ENCODE results near the gene KLHL29.
A peak's percentile ranks its signal among the peaks of the same experiment; 100 is the strongest.

The KLHL29 gene

GRCh38 chr2:23614701-23615100 lies 229.7 kb downstream of the KLHL29 start:
- H3K4me3 ChIP-seq (ENCODE audit: low read depth, low read length): no peak overlapping the region
- TF ChIP-seq MAX (IDR thresholded peaks at IDR 0.05; ENCODE audit: low read depth, low read length): no peak
- no peak for TF ChIP-seq CTCF (IDR thresholded peaks at IDR 0.05; ENCODE audit: low read depth, low read length)
- no peak for TF ChIP-seq MYC (IDR thresholded peaks at IDR 0.05; ENCODE audit: low read depth, low read length)
- TF ChIP-seq POLR2A (IDR thresholded peaks at IDR 0.05; ENCODE audit: extremely low read depth, insufficient read length): no peak
- peak; percentile 87 for DNase-seq (ENCODE audit: low read depth)

- TF ChIP-seq MYC (IDR thresholded peaks at IDR 0.05; ENCODE audit: low read depth, low read length) (no peak), CTCF (IDR thresholded peaks at IDR 0.05; ENCODE audit: low read depth, low read length) (no peak), MAX (IDR thresholded peaks at IDR 0.05; ENCODE audit: low read depth, low read length) (no peak), POLR2A (IDR thresholded peaks at IDR 0.05; ENCODE audit: extremely low read depth, insufficient read length) (no peak)
- H3K4me3 ChIP-seq (ENCODE audit: low read depth, low read length): no peak overlapping the region
- DNase-seq (ENCODE audit: low read depth): no peak
Observed at GRCh38 chr2:23615216-23616020, 230.4 kb downstream of the KLHL29 start.

- no peak overlapping the region for H3K4me3 ChIP-seq (ENCODE audit: low read depth, low read length)
- DNase-seq (ENCODE audit: low read depth): no peak
- no peak for TF ChIP-seq POLR2A (IDR thresholded peaks at IDR 0.05; ENCODE audit: extremely low read depth, insufficient read length)
- TF ChIP-seq MYC (IDR thresholded peaks at IDR 0.05; ENCODE audit: low read depth, low read length): no peak
- TF ChIP-seq MAX (IDR thresholded peaks at IDR 0.05; ENCODE audit: low read depth, low read length): no peak
- no peak for TF ChIP-seq CTCF (IDR thresholded peaks at IDR 0.05; ENCODE audit: low read depth, low read length)
Observed at GRCh38 chr2:23616630-23617029, 231.7 kb downstream of the KLHL29 start.

- no peak for DNase-seq (ENCODE audit: low read depth)
- TF ChIP-seq MYC (IDR thresholded peaks at IDR 0.05; ENCODE audit: low read depth, low read length): no peak
- no peak overlapping the region for H3K4me3 ChIP-seq (ENCODE audit: low read depth, low read length)
Observed at GRCh38 chr2:23617167-23617810, 232.3 kb downstream of the KLHL29 start.

- TF ChIP-seq MYC (IDR thresholded peaks at IDR 0.05; ENCODE audit: low read depth, low read length) (no peak), MAX (IDR thresholded peaks at IDR 0.05; ENCODE audit: low read depth, low read length) (no peak), CTCF (IDR thresholded peaks at IDR 0.05; ENCODE audit: low read depth, low read length) (no peak), POLR2A (IDR thresholded peaks at IDR 0.05; ENCODE audit: extremely low read depth, insufficient read length) (no peak)
- no peak for DNase-seq (ENCODE audit: low read depth)
- H3K4me3 ChIP-seq (ENCODE audit: low read depth, low read length): no peak overlapping the region
Observed at GRCh38 chr2:23617811-23618215, 232.8 kb downstream of the KLHL29 start.

GRCh38 chr2:23618265-23618664 lies 233.3 kb downstream of the KLHL29 start:
- H3K4me3 ChIP-seq (ENCODE audit: low read depth, low read length): no peak overlapping the region
- TF ChIP-seq MYC (IDR thresholded peaks at IDR 0.05; ENCODE audit: low read depth, low read length): no peak
- no peak for TF ChIP-seq POLR2A (IDR thresholded peaks at IDR 0.05; ENCODE audit: extremely low read depth, insufficient read length)
- TF ChIP-seq MAX (IDR thresholded peaks at IDR 0.05; ENCODE audit: low read depth, low read length): no peak
- no peak for TF ChIP-seq CTCF (IDR thresholded peaks at IDR 0.05; ENCODE audit: low read depth, low read length)
- no peak for DNase-seq (ENCODE audit: low read depth)

Measured in NB4 (cell line).